WERI-Rb-1 (cell line): Measurements from ENCODE around the gene PRRT1B.

Source experiments
- DNase-seq: peaks from one replicate; pipeline ENCODE4 v3.0.0-alpha.2; 2020
- H3K27ac ChIP-seq: fragments of 250-450 bp; sonication (Bioruptor Pico); 2 replicates; pipeline ENCODE4 v1.5.1; 2020; ENCODE audit warnings: mild to moderate bottlenecking, moderate library complexity
- H3K27me3 ChIP-seq: fragments of 250-450 bp; sonication (Bioruptor Pico); 2 replicates; pipeline ENCODE4 v1.5.1; 2021; ENCODE audit warnings: mild to moderate bottlenecking, low read depth, moderate library complexity; ENCODE audit not compliant: insufficient read depth, severe bottlenecking
- H3K36me3 ChIP-seq: fragments of 250-450 bp; sonication (Bioruptor Pico); 2 replicates; pipeline ENCODE4 v1.5.1; 2020; ENCODE audit warnings: mild to moderate bottlenecking, moderate library complexity
- H3K4me3 ChIP-seq: 2 replicates; pipeline ENCODE4 v1.5.1; 2011; ENCODE audit warnings: low read depth, mild to moderate bottlenecking, control low read depth, low read length
- H3K9me3 ChIP-seq: fragments of 250-450 bp; sonication (Bioruptor Pico); 2 replicates; pipeline ENCODE4 v1.5.1; 2021; ENCODE audit warnings: mild to moderate bottlenecking, moderate library complexity; ENCODE audit not compliant: severe bottlenecking
- CTCF ChIP-seq: IDR thresholded peaks from 2 replicates; pipeline ENCODE4 v1.5.1; 2011; ENCODE audit warnings: low read depth, mild to moderate bottlenecking, control low read depth, inconsistent platforms, low read length

The PRRT1B gene

GRCh38 chr9:131591845-131592208 lies 46.5 kb downstream of the PRRT1B start:
- H3K27me3 ChIP-seq: no peaks in the 10 kb centered on the region
- TF ChIP-seq CTCF: no peak
- DNase-seq: no peak
- no peak overlapping the region for H3K4me3 ChIP-seq
- H3K9me3 ChIP-seq: no peaks in the 10 kb centered on the region
- peak overlapping the region; percentile 0 for H3K27ac ChIP-seq
- H3K36me3 ChIP-seq: peaks cover 34% of the 10 kb centered on the region

GRCh38 chr9:131593091-131593820 lies 47.9 kb downstream of the PRRT1B start:
- TF ChIP-seq CTCF: no peak
- Histone ChIP-seq H3K36me3 (peaks cover 37% of the 10 kb centered on the region), H3K27me3 (no peaks in the 10 kb centered on the region), H3K27ac (no peak overlapping the region), H3K4me3 (no peak overlapping the region), H3K9me3 (no peaks in the 10 kb centered on the region)
- DNase-seq: no peak

GRCh38 chr9:131593936-131594665 lies 48.8 kb downstream of the PRRT1B start:
- TF ChIP-seq CTCF: no peak
- Histone ChIP-seq H3K4me3 (no peak overlapping the region), H3K9me3 (no peaks in the 10 kb centered on the region), H3K27me3 (no peaks in the 10 kb centered on the region), H3K36me3 (peaks cover 34% of the 10 kb centered on the region), H3K27ac (no peak overlapping the region)
- DNase-seq: no peak

- DNase-seq: no peak
- H3K9me3 ChIP-seq: no peaks in the 10 kb centered on the region
- TF ChIP-seq CTCF: no peak
- peaks cover 30% of the 10 kb centered on the region for H3K36me3 ChIP-seq
- H3K4me3 ChIP-seq: no peak overlapping the region
- no peak overlapping the region for H3K27ac ChIP-seq
- no peaks in the 10 kb centered on the region for H3K27me3 ChIP-seq
Observed at GRCh38 chr9:131594906-131595665, 49.8 kb downstream of the PRRT1B start.

- Histone ChIP-seq H3K9me3 (no peaks in the 10 kb centered on the region), H3K27ac (no peak overlapping the region), H3K27me3 (no peaks in the 10 kb centered on the region), H3K4me3 (no peak overlapping the region), H3K36me3 (peaks cover 37% of the 10 kb centered on the region)
- DNase-seq: no peak
- TF ChIP-seq CTCF: no peak
Observed at GRCh38 chr9:131595696-131596429, 50.5 kb downstream of the PRRT1B start.
